ENCODE measurements around the gene ZBTB3. TPM values are rescaled to one million over a fixed set of nuclear protein-coding genes. Genes with fewer than 3 reads are reported as not detected.

The ZBTB3 gene
- total and polyA plus RNA-seq, 2 of the 13 experiments (the other 11 are each of a cell fraction or from before 2014, with no cell fraction given) = 3.4 to 5.2 TPM

DNA sequence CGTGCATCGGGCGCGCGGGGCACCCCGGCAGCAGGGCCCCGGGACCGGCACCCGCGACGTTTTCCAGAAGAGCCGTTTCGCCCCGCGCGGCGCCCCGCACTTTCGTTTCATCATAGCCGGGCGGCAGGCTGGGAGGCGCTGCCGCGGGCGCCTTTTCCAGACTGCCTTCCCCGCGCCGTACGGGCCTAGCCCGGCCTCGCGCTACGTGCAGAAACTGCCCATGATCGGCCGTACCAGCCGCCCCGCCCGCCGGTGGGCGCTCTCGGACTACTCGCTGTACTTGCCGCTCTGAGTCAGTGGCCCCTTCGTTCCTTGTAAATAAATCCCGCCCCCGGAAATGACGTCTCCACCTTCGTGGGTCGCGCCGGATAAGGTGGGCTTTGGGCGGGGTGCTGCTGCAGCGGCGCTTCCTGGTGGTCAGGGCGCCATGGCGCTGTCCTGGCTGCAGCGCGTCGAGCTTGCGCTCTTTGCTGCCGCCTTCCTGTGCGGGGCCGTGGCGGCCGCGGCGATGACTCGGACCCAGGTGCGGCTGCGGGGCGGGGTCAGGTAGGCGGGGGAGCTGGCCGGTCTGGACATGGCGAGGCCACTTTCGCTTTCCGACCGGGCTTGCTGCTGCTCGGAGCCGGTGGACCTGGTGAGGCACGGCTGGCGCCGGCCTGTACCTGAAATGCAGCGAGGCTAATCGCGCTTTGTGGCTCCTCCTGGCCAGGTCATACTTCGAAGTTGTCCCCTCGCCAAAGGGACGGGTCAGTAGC is 33.2 kb upstream of the ZBTB3 start, which contains the start of gene TMEM179B (continued):
- TF ChIP-seq, protein P1, sequence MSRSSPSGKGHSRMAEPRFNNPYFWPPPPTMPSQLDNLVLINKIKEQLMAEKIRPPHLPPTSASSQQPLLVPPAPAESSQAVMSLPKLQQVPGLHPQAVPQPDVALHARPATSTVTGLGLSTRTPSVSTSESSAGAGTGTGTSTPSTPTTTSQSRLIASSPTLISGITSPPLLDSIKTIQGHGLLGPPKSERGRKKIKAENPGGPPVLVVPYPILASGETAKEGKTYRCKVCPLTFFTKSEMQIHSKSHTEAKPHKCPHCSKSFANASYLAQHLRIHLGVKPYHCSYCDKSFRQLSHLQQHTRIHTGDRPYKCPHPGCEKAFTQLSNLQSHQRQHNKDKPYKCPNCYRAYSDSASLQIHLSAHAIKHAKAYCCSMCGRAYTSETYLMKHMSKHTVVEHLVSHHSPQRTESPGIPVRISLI (CRISPR knock-in tag; IDR thresholded peaks at IDR 0.05; ENCODE audit: borderline replicate concordance) = peak; percentile 78; the same call in 1 of the 2 replicates
- TF ChIP-seq ZFX (CRISPR knock-in tag; IDR thresholded peaks at IDR 0.05; ENCODE audit: low read depth) (peak; percentile 86), TEAD3 (CRISPR knock-in tag; optimal IDR thresholded peaks at IDR 0.05; ENCODE audit: borderline replicate concordance) (peak; percentile 22), SMAD9 (CRISPR knock-in tag; IDR thresholded peaks at IDR 0.05) (0 out of 2 replicates have a peak, but pooled peaks have one; percentile 81), LRRFIP1 (CRISPR knock-in tag; conservative IDR thresholded peaks at IDR 0.05) (no peak), ZNF776 (CRISPR knock-in tag; IDR thresholded peaks at IDR 0.05) (peak; percentile 76; the same call in 1 of the 2 replicates), MBD4 (IDR thresholded peaks at IDR 0.05; ENCODE audit: borderline replicate concordance, low read length) (no peak), ZNF777 (CRISPR knock-in tag; IDR thresholded peaks at IDR 0.05) (peak; percentile 27; the same call in 1 of the 2 replicates), ZNF383 (CRISPR knock-in tag; IDR thresholded peaks at IDR 0.05; ENCODE audit: borderline replicate concordance) (peak; percentile 84; the same call in 1 of the 2 replicates), TGIF2 (CRISPR knock-in tag; IDR thresholded peaks at IDR 0.05) (no peak; the same call in 1 of the 2 replicates), ZNF530 (CRISPR knock-in tag; IDR thresholded peaks at IDR 0.05; ENCODE audit: low read depth) (no peak), THYN1 (CRISPR knock-in tag; IDR thresholded peaks at IDR 0.05; ENCODE audit: borderline replicate concordance, low read depth) (no peak; the same call in 1 of the 2 replicates), ZNF280B (CRISPR knock-in tag; IDR thresholded peaks at IDR 0.05; ENCODE audit: borderline replicate concordance) (peak; percentile 77; the same call in 1 of the 2 replicates), ZNF296 (CRISPR knock-in tag; conservative IDR thresholded peaks at IDR 0.05) (no peak), GPN1 (CRISPR knock-in tag; IDR thresholded peaks at IDR 0.05; ENCODE audit: borderline replicate concordance) (0 out of 2 replicates have a peak, but pooled peaks have one; percentile 21), HNF4A (CRISPR knock-in tag; IDR thresholded peaks at IDR 0.05) (no peak), CBFB (CRISPR knock-in tag; IDR thresholded peaks at IDR 0.05) (0 out of 2 replicates have a peak, but pooled peaks have one; percentile 88), ZKSCAN1 (IDR thresholded peaks at IDR 0.05; ENCODE audit: low read length) (no peak)
- TF ChIP-seq, protein P2, sequence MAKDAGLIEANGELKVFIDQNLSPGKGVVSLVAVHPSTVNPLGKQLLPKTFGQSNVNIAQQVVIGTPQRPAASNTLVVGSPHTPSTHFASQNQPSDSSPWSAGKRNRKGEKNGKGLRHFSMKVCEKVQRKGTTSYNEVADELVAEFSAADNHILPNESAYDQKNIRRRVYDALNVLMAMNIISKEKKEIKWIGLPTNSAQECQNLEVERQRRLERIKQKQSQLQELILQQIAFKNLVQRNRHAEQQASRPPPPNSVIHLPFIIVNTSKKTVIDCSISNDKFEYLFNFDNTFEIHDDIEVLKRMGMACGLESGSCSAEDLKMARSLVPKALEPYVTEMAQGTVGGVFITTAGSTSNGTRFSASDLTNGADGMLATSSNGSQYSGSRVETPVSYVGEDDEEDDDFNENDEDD (CRISPR knock-in tag; IDR thresholded peaks at IDR 0.05; ENCODE audit: borderline replicate concordance) = peak; percentile 87
